ENCODE data around the gene CTCFL.

DNA sequence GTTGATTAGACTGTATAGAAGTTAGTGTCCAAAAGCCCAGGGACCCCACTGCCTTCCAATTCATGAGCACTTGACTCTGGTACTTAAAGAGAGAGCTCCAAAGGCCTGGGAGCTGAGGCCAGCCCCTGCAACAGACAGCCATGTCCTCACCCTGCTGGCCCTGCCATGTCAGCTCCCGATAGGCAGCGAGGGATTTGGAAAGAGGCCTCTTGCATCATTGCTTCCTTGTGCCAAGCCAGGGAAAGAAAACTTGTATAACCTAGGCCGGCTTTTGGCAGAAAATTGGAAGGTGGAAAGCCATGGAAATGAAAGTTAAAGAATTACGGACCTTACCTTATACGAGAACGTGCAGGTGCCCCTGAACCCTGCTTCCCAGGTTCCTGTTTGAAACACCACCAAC is 27.5 kb upstream of the CTCFL start:
- TF ChIP-seq, protein P1, sequence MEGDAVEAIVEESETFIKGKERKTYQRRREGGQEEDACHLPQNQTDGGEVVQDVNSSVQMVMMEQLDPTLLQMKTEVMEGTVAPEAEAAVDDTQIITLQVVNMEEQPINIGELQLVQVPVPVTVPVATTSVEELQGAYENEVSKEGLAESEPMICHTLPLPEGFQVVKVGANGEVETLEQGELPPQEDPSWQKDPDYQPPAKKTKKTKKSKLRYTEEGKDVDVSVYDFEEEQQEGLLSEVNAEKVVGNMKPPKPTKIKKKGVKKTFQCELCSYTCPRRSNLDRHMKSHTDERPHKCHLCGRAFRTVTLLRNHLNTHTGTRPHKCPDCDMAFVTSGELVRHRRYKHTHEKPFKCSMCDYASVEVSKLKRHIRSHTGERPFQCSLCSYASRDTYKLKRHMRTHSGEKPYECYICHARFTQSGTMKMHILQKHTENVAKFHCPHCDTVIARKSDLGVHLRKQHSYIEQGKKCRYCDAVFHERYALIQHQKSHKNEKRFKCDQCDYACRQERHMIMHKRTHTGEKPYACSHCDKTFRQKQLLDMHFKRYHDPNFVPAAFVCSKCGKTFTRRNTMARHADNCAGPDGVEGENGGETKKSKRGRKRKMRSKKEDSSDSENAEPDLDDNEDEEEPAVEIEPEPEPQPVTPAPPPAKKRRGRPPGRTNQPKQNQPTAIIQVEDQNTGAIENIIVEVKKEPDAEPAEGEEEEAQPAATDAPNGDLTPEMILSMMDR (IDR thresholded peaks at IDR 0.05), result no peak
- no peak for TF ChIP-seq EP300 (IDR thresholded peaks at IDR 0.05)
